Measurements from ENCODE around the gene HOXB5.

HOXB5 gene

DNA sequence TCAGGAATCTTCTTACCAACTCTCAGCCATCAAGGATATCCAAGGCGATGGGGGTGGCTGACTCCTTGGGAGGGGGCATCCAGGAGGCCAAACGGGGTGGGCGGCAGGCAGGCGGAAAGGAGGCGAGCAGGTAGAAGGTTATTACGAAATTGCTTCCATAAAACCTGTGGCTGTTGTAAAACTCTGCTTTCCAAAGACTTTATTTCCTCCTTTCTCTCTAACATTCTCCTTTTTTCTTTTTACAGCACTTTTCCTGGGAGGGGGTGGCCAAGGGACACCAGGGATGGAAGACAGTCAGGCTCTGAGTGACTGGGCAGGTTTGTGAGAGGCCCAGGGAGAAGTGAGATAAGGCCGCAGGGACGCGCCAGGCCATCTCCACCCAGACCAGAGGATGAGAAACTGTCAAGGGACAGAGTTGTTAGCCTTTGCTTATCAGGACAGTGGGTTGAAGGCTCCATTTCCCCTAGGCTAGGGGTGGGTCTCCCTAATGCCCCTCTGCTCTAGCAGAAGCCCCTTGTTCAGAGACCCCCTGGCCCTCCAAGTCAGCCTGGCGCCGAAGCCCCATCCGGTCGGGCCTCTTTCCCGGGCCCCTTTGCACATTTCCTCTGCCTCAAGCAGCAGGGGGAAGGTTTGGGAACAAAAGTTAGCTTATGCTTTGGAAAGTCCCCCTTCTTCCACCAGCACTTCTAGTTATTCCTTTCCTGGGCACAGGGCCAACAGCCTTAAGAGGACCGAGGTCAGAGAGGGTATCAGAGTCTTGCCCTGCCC is 37.5 kb upstream of the HOXB5 start:
- Histone ChIP-seq H3K9ac (ENCODE audit: low read depth, low read length, poor library complexity) (no peak overlapping the region), H3K27ac (replicated peaks; ENCODE audit: low read length) (no peak overlapping the region), H3K4ac (ENCODE audit: low read length) (no peak overlapping the region), H2BK5ac (ENCODE audit: low read length) (no peak overlapping the region), H3K18ac (ENCODE audit: low read length) (no peak overlapping the region), H3K4me1 (ENCODE audit: control insufficient read depth in 2 of 2, insufficient read depth in 1 of 2, low read depth in 1 of 2, low read length in 2 of 2) (no peaks in the 10 kb centered on the region), H2BK12ac (ENCODE audit: low read length) (no peak overlapping the region), H3K9me3 (replicated peaks in 1 of 2; ENCODE audit: control insufficient read depth in 2 of 2, insufficient read depth in 1 of 2, low read depth in 1 of 2, low read length in 2 of 2) (no peaks in the 10 kb centered on the region), H3K79me1 (ENCODE audit: low read depth, low read length) (no peaks in the 10 kb centered on the region), H3K27me3 (ENCODE audit: control insufficient read depth in 3 of 3, insufficient read depth in 3 of 3, low read depth in 1 of 3, low read length in 3 of 3) (peaks cover 46 to 100% (median 99%) of the 10 kb centered on the region in 3 experiments), H2BK15ac (ENCODE audit: low read length) (no peak overlapping the region), H2BK120ac (ENCODE audit: low read depth, low read length) (no peak overlapping the region), H3K4me2 (ENCODE audit: insufficient read depth, low read length, poor library complexity, severe bottlenecking) (no peak overlapping the region), H3K4me3 (ENCODE audit: low read length in 2 of 2) (no peak overlapping the region), H3K36me3 (replicated peaks in 1 of 2; ENCODE audit: control insufficient read depth in 2 of 2, insufficient read depth in 2 of 2, low read length in 2 of 2) (no peaks in the 10 kb centered on the region), H4K8ac (ENCODE audit: low read depth, low read length) (no peak overlapping the region), H2AK5ac (ENCODE audit: low read depth, low read length) (no peak overlapping the region), H4K91ac (ENCODE audit: low read depth, low read length, poor library complexity) (no peak overlapping the region), H3K14ac (ENCODE audit: low read length) (no peak overlapping the region), H3K23ac (ENCODE audit: low read depth, low read length, poor library complexity) (no peak overlapping the region), H2AFZ (ENCODE audit: low read length) (no peak overlapping the region)
- no CpG with 5 or more reads among the region's 15 CpGs for WGBS, 2 donors (ENCODE audit: extremely low coverage in 2 of 2, insufficient read length in 2 of 2, insufficient replicate concordance in 1 of 2)
- DNase-seq (ENCODE audit: low spot score): no peak

DNA sequence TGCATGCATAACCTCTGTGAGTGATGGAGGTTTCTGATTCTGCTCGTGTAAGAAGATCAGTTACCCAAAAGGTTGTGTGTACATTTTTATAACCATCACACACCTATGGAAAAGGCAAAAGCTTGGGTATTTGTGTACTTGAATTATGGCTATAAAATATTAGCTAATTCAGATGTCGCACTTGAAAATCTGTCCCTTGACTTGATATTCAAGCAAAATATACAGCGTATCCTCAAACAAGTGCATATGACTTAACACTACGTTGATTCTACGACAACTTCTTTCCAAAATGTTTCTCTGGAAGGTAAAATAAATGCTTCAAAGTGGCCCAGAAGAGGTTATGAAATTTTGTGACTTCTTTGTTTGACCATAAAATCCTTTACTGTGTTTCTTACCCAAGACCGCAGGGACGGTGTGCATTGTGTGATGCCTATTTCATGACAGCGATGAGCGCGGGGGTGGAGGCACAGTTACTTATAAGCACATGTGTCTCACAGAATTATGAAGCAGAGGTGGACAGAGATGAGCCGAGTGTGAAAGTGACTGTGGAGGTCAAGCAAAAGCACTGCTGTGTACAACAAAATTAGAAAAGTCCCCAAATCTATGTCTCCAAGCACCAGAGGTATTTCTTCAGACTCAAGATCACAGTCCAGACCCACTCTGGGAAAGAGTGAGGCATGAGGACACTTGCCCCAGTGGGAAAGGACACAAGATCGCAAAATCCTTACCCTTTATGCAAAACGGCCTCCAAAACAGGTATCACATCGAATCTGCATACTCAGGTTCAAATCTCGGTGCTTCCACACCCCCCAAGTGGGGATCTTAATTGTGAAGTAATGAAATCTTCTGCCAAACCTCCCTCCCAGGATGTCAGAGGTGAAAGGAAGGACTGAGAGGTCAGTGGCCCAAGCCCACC is 36.7 kb upstream of the HOXB5 start:
- H3K4me3 ChIP-seq (ENCODE audit: low read length in 2 of 2): no peak overlapping the region
- no peak overlapping the region for H2AFZ ChIP-seq (ENCODE audit: low read length)
- no peak overlapping the region for H2AK5ac ChIP-seq (ENCODE audit: low read depth, low read length)
- no peak overlapping the region for H2BK5ac ChIP-seq (ENCODE audit: low read length)
- H3K4ac ChIP-seq (ENCODE audit: low read length): no peak overlapping the region
- H3K18ac ChIP-seq (ENCODE audit: low read length): no peak overlapping the region
- H2BK12ac ChIP-seq (ENCODE audit: low read length): no peak overlapping the region
- no peak overlapping the region for H2BK120ac ChIP-seq (ENCODE audit: low read depth, low read length)
- no peak overlapping the region for H3K14ac ChIP-seq (ENCODE audit: low read length)
- DNase-seq (ENCODE audit: low spot score): no peak
- no peak overlapping the region for H4K8ac ChIP-seq (ENCODE audit: low read depth, low read length)
- H4K91ac ChIP-seq (ENCODE audit: low read depth, low read length, poor library complexity): no peak overlapping the region
- H3K9ac ChIP-seq (ENCODE audit: low read depth, low read length, poor library complexity): no peak overlapping the region
- no peak overlapping the region for H3K4me2 ChIP-seq (ENCODE audit: insufficient read depth, low read length, poor library complexity, severe bottlenecking)
- no peaks in the 10 kb centered on the region for H3K79me1 ChIP-seq (ENCODE audit: low read depth, low read length)
- H3K9me3 ChIP-seq (replicated peaks in 1 of 2; ENCODE audit: control insufficient read depth in 2 of 2, insufficient read depth in 1 of 2, low read depth in 1 of 2, low read length in 2 of 2): no peaks in the 10 kb centered on the region
- H3K23ac ChIP-seq (ENCODE audit: low read depth, low read length, poor library complexity): no peak overlapping the region
- H2BK15ac ChIP-seq (ENCODE audit: low read length): no peak overlapping the region
- WGBS, 2 donors (ENCODE audit: extremely low coverage in 2 of 2, insufficient read length in 2 of 2, insufficient replicate concordance in 1 of 2): no CpG with 5 or more reads among the region's 15 CpGs
- H3K27ac ChIP-seq (replicated peaks; ENCODE audit: low read length): no peak overlapping the region
- peaks cover 46 to 100% (median 99%) of the 10 kb centered on the region in 3 experiments for H3K27me3 ChIP-seq (ENCODE audit: control insufficient read depth in 3 of 3, insufficient read depth in 3 of 3, low read depth in 1 of 3, low read length in 3 of 3)
- no peaks in the 10 kb centered on the region for H3K36me3 ChIP-seq (replicated peaks in 1 of 2; ENCODE audit: control insufficient read depth in 2 of 2, insufficient read depth in 2 of 2, low read length in 2 of 2)
- peaks cover 0 to 4% of the 10 kb centered on the region in 2 donors for H3K4me1 ChIP-seq (ENCODE audit: control insufficient read depth in 2 of 2, insufficient read depth in 1 of 2, low read depth in 1 of 2, low read length in 2 of 2)

DNA sequence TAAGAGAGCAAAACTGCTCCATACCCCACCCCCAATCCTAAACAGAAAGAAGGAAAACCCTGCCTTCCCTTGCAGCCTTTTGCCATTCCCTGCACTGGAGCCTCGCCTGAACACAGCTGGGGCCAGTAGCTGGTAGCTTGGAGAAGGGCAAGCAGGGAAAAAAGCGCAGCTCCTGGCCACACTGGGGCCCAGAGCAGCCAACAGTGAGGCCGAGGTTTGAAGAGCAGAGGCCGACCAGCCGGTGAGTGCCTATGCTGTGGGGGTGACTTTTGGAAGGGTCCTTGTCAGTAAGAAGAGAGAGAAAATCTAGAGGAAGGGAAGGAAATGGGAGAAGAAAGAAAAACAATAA is 35.8 kb upstream of the HOXB5 start:
- H3K36me3 ChIP-seq (replicated peaks in 1 of 2; ENCODE audit: control insufficient read depth in 2 of 2, insufficient read depth in 2 of 2, low read length in 2 of 2): no peaks in the 10 kb centered on the region
- peaks cover 0 to 4% of the 10 kb centered on the region in 2 donors for H3K4me1 ChIP-seq (ENCODE audit: control insufficient read depth in 2 of 2, insufficient read depth in 1 of 2, low read depth in 1 of 2, low read length in 2 of 2)
- no peak overlapping the region for H3K4ac ChIP-seq (ENCODE audit: low read length)
- no peak overlapping the region for H3K4me2 ChIP-seq (ENCODE audit: insufficient read depth, low read length, poor library complexity, severe bottlenecking)
- no peak for DNase-seq (ENCODE audit: low spot score)
- H2AFZ ChIP-seq (ENCODE audit: low read length): no peak overlapping the region
- WGBS, 2 donors (ENCODE audit: extremely low coverage in 2 of 2, insufficient read length in 2 of 2, insufficient replicate concordance in 1 of 2): no CpG with 5 or more reads among the region's 5 CpGs
- no peak overlapping the region for H3K27ac ChIP-seq (replicated peaks; ENCODE audit: low read length)
- H3K18ac ChIP-seq (ENCODE audit: low read length): no peak overlapping the region
- no peak overlapping the region for H2BK120ac ChIP-seq (ENCODE audit: low read depth, low read length)
- H3K23ac ChIP-seq (ENCODE audit: low read depth, low read length, poor library complexity): no peak overlapping the region
- H3K27me3 ChIP-seq (ENCODE audit: control insufficient read depth in 3 of 3, insufficient read depth in 3 of 3, low read depth in 1 of 3, low read length in 3 of 3): peaks cover 49 to 100% (median 99%) of the 10 kb centered on the region in 3 experiments
- no peak overlapping the region for H3K4me3 ChIP-seq (ENCODE audit: low read length in 2 of 2)
- H2BK5ac ChIP-seq (ENCODE audit: low read length): no peak overlapping the region
- no peak overlapping the region for H2BK12ac ChIP-seq (ENCODE audit: low read length)
- H3K9me3 ChIP-seq (replicated peaks in 1 of 2; ENCODE audit: control insufficient read depth in 2 of 2, insufficient read depth in 1 of 2, low read depth in 1 of 2, low read length in 2 of 2): no peaks in the 10 kb centered on the region
- no peak overlapping the region for H4K91ac ChIP-seq (ENCODE audit: low read depth, low read length, poor library complexity)
- no peaks in the 10 kb centered on the region for H3K79me1 ChIP-seq (ENCODE audit: low read depth, low read length)
- peak overlapping the region; percentile 5 for H3K14ac ChIP-seq (ENCODE audit: low read length)
- H3K9ac ChIP-seq (ENCODE audit: low read depth, low read length, poor library complexity): no peak overlapping the region
- H2AK5ac ChIP-seq (ENCODE audit: low read depth, low read length): no peak overlapping the region
- no peak overlapping the region for H2BK15ac ChIP-seq (ENCODE audit: low read length)
- H4K8ac ChIP-seq (ENCODE audit: low read depth, low read length): no peak overlapping the region

Data from neuronal stem cell (in vitro differentiated cells).